Stimulated activated CD4-positive, alpha-beta T cell treated with anti-CD3 and anti-CD28 coated beads, Interleukin-4, amount 100 ng/mL, for 24 hours (primary cell): ENCODE measurements around the gene CD109.

ENCODE experiments used
- DNase-seq: peaks from one replicate; pipeline ENCODE4 v3.0.0-alpha.2; 2020

The CD109 gene

DNA sequence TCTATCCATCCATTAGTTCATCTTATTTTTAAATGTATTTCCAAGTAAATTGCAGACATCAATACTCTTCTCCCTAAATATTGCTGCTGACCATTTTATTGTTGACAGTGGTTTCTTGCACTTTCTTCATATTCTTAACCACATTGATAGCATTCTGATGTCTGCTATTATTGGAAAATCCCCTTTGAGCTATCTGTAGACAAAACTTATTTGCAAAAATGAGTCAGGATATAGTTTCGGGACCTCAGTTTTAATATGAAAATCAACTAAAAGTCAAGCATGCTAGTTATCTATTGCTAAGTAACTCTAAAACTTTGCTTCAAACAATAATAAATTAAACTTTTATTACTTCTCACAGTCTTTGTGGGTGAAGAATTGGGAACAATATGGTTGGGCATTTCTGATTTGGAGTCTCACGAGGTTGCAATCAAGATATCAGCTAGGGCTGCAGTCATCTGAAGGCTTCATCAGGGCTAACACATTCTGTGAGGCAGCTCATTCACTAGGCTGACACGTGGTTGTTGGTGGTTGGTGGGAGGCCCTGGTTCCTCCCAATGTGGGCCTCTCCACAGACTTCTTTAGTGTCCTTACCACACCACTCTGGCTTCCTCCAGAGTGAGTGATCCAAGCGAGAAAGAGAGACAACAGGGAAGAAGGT lies 32.7 kb downstream of the CD109 start:
- DNase-seq = peak; percentile 53

- DNase-seq = no peak
Measured at GRCh38 chr6:73731285-73731684, 35.3 kb downstream of the CD109 start.

DNA sequence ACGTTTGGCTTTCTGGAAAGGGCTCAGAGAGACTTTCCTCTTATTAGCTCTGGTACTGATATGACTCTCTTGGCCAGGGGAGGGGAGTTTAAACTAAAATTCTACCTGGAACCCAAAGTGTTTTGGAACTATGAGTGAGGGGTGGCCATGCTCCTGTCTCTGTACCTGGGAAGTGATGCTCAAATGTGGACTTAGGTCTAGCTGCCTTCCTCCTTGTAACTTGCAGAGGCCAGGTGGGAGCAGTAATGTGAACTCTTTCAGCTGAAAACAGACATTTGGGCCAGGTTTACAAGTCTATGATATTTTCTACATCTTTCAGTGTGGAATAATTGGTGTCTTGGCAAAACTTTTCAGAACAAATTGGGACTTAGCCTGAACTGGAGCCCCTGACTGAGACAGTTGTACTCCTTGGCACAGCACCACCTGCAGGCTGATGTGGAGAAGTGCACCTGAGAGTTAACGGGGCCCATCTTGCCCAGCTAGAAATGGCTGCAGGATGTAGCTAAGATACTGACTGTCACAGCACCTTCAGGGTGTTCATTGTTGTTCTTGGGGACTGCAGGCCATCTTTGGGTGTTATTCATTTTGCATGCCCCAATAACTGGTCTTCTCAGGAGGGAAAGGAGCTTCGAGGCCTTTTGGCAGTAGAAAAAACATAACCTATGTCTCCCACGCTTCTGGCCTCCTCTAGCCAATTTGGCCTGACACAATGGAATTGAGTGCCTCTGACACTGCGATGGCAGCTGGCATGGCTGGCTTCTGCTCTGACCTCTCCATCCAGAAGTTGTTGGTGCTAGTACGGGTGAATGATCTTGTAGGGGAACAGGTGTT lies 37.1 kb downstream of the CD109 start:
- DNase-seq = peak; percentile 74

GRCh38 chr6:73733791-73734190 lies 37.8 kb downstream of the CD109 start:
- DNase-seq = no peak

DNA sequence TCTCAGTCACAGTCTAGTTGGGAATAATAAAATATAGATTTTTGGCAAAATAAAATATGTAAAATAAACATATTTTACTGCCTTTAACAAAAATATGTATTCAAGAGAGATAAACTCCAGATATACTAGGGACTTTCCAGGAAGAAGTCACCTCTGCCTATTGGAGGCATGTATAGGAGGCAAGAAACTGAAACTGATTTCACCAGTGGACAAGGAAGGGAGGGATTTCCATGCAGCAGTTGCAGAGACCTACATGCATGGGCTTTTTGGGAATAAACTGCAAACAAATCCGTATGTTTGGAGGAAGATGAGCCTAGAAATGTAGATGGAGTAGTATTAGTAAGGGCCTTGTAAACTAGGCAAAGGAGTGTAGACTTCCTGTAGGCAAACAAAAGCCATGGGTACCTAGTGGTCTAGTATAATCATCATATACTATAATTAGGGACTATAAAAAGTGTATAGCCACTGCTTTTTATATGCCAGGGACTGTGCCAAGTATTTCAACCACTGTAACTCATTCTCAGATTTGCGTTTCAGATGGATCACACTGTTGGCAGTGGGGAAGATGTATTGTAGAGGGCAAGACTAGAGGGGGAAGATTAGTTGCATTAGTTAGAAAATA lies 38.9 kb downstream of the CD109 start:
- no peak for DNase-seq

DNA sequence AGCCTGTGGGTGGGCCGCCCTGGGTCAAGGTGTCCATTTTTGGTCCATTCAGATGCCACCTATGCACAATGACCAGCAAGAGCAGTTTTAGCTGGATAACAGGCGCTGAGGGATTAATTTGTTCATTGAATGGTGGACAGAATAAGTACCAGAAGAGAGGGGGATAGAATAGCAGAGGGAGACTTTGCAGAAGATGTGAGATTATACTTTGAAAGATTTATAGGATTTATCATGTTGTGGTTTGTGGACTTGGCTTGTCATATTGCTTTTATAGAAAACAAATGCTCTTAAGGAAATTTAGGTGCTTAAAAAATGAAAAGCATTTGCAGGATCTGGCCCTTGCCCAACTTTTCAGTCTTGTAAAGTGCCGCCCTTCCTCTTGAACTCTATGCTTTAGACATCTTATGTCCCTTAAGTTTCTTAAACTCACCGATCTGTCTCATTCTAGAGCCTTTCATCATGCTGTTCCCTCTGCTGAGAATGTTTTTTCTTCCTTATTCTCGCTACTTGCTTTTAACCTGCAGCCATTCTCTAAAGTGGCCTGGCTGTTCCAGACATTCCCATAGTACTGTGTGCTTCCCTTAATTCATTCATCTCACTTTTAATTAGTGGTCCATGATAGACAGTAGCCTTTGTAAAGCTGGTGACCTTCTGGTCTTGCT lies 42.5 kb downstream of the CD109 start:
- DNase-seq = no peak

DNA sequence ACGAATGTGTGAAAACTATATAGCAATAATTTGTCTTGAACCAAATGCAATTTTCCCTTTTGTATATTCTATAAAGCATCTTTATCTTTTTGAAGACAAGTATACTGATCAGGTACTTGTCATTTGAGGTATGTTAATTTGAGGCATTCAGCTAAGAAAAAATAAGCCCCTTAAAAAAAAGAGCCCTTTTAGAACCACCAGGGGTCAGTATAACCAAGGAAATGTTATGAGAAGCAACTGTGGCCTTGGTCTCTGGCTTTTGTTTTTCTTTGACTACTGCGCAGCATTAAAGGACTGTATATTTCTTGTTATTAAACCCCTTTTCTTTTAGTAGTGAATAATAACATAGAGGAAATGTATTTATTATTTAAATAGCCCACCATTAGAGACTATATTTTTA lies 43.1 kb downstream of the CD109 start:
- no peak for DNase-seq

DNA sequence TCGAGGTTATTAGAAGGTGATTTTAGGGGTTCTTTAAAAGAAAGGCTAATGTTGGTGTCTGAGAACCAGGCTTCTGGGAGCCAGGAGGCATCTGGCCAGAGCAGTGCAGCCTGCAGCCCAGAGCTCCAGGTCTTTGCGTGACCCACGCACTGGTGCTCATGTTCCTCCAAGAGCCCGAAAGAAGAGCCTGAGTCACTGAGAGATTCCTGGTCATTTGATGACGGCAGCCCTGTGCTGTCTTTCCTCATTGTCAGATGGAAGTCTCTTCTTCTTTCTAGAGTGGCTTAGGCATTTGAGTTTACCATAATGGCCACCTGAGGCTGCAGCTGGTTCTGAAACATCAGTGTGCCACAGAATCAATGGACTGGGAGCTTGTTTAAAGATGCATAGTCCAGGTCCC lies 46.4 kb downstream of the CD109 start:
- no peak for DNase-seq

GRCh38 chr6:73743081-73743480 lies 47.1 kb downstream of the CD109 start:
- DNase-seq = no peak

DNA sequence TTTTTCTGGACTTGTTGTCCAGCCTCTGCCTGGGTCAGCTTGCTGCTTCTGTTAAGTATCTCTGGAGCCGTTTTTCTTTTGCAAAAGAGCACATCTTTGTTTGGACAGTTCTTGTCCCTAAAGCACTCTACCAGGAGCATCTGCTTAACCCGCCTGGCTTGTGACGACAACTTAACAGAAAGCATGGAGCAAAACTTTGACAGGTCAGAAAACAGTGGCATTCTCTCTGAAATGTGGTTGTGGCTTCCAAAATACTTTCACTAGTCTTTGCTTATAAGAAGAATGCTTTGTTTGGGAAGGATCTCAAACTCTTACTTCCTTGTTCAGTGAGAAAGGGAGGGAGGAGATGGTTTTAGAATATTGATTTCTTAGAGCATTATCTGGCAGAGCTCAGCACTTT lies 47.6 kb downstream of the CD109 start:
- no peak for DNase-seq

GRCh38 chr6:73746787-73747186 lies 50.8 kb downstream of the CD109 start:
- DNase-seq = no peak

DNA sequence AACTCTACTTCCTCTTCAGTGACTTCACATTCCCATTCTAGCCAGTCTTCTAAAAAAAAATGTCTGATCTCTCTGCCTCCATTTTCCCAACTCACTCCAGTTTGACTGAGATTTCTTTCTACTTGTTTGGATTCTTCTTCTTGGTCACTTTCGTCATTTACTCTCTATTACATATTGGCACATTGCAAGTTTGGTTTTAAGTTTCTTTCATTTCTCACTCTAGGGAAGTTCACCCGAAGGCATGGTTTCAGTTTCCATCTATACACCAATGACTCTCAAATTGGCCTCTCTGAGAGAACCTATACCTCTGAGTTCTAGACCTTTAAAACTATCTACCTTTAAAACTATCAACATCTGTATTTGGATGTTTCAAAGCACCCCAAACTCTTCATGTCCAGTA lies 51.3 kb downstream of the CD109 start:
- DNase-seq = no peak

DNA sequence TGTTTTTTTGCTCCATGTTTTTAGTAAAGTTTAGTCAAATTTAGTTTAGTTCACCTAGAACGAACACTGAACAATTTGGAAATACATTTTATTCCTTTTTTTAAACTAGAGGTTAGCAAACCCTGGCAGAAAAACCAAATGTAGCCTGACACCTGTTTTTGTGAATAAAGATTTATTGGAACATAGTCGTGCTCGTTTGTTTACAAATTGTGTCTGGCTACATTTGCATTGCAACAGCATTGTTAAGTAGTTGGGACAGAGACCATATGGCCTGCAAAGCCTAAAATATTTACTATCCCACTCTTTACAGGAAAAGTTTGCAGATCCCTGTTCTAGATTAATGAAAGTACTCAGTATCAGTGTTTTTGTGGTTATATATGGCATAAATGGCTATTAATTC lies 56.9 kb downstream of the CD109 start:
- no peak for DNase-seq

GRCh38 chr6:73766040-73766439 lies 70.0 kb downstream of the CD109 start:
- no peak for DNase-seq

DNA sequence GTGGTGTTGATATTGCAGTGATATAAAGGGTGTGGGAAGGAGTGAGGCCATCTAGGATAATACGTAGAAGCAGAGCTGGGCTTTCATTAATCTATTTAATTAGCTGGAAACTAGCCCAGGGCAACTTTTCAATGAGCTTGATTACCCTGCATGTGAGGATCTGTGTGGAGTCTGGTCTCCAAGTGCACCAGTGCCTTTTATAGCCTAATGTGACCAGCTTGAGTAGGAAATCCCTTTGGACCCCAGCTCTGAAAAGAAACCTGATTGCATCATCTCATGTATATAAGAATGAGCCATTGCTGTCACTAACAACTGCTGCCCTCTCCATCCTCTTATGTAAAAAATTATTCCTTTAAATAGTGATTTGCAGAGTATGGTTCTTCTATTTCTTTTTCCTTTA lies 72.6 kb downstream of the CD109 start:
- DNase-seq = no peak

DNA sequence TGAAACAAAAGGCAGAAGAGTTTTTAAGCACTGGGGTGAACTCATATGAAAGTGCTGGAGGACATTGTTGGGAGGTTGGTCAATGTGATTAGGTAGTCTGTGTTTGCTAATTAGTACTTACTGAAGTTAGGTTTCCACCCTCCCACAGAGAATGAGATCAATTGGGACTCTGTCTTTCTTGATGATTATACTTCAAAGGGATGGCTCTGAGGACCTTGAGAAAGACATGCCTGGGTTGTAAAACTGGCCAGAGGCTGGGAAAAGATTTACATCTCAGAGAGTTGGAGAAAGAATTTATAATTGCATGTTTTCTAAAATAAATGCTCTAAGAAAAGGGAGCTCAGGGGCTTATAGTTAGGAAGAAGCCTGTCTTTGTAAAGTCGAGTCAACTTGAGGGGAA lies 74.0 kb downstream of the CD109 start:
- no peak for DNase-seq

DNA sequence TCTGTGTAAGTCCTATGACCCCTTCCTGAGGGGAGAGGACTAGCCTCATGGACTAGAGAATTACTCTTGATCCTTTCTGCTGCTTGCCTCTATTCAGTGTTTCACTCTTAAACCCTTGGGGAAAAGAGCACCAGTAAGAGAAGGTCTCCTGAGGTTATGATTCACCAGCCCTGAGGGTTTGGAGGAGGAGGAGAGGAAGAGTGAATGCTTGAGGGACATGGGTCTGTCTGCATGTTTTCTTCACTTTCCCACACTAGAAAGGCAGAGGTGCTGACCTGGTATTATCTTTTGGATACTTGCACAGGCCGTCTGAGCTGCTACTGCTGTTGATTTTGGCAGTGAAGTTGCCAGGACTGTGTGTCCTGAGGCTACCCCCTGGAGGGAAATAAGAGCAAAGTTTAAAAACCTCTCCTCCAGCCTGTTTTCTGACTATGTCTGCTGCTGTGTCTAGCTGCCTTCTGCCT lies 78.3 kb downstream of the CD109 start:
- DNase-seq = no peak

DNA sequence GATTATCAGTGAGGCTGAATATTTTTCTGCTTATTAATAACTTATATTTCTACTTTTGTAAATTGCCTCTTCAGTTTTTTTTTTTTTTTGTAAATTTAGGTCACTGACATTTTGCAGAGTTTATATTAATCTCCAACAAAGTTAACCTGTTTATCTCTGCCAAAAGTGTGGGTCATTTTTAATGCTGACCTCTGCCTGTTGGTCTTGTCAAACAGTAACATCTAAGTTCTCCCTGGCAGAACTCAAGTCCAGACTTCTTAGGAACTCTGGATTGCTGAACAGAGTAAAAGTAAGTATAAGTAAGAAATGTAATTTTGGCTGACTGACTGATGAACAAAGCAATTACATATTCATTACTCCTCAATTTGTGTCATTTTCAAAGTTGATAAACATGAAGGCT lies 83.9 kb downstream of the CD109 start:
- DNase-seq = no peak

DNA sequence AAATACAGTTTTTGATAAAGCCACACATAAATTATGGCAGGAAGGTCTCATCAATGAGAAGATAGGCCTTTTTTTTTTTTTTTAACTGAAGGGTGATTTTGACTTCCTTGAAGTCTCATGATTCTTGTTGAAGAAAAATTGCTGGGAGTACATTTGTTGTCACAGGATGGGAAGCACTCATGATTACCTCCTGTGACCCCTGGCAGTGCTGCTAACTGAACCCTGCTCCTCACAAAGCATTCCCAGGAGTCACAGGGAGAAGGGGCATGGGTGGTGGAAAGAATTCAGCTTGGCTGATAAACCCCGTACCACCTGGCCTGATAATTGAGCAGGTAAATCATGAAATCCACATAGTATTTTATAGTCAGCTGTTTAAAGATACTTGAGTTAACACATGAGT lies 86.9 kb downstream of the CD109 start:
- DNase-seq = no peak

DNA sequence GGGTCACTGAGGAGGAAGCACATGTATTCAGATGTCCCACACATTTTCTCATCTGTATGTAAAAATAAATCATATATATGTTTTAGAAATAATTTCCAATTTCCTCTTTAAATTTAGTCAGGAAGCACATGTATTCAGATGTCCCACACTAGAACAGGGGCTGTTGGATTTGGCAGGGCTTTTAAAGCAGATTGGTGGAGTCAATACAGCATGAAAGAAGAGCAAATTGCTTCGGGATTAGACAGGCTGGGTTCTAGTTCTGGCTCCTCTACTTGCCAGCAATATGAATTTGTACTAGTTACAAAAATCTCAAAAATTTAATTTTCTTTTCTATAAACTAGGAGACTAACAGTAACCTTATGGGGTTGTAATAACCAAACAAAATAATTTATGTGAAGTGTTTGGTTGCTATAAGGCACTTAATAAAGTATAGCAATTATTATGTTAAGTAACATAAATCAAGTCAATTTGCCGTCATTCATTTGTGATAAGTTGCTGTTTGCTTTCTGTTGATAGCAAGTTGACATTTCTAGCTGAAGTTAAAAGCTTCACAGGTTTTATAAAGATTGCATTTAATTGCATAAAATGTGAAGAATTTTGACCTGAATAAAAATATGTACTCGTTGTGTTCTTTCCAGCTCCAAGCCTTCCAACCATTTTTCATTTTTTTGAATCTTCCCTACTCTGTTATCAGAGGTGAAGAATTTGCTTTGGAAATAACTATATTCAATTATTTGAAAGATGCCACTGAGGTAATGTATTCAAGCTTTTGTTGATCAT lies 88.9 kb downstream of the CD109 start:
- DNase-seq = no peak

DNA sequence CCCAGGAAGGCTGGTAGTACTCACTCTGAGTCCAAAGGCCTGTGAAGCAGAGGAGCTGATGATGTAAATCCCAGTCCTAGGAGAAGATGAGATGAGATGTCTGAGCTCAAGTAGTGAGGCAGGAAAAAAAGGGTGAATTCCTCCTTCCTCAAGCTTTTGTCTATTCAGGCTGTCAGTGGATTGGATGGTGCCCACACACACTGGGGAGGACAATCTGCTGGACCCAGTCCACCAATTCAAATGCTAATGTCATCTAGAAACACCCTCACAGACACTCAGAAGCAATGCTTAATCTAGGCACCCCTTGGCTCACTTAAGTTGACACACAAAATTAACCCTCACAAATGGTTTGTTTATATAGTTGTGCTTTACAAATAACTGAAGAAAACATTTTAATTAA lies 94.6 kb downstream of the CD109 start:
- DNase-seq = no peak

DNA sequence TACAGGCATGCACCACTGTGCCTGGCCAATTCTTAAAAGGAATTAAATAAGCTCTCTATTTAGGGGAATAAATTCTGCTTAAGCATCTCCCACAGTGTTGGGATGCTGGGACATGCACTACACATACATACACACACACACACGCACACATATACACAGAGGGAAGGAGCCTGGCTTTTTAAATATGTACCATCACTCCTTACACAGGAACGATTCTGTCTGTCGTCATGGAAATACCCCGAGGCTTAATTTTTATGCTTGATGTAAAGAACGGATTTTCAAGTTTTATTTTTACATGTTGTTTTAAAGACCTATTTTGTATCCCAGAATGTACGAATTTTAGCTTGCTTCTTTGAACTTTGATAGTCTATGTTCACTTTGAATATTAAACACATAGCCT lies 95.3 kb downstream of the CD109 start:
- DNase-seq = no peak

DNA sequence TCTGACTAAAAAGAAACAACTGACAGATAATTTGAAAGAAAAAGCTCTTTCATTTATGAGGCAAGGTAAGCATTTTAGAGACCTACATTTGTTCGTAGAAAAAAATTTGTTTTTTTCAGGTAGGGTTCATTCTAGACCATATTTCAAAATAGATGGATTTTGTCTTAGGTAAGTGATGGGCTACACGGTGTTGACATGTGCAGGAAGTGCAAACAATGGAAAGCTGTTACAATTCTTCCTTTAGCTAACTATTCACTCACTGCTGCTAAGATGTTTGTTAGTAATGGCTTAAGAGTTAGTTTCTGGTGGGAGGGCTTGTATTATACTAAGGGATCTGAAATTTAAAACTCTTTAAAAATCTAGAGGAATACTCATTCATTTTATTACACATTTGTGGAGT lies 96.7 kb downstream of the CD109 start:
- no peak for DNase-seq
